Left forelimb (tissue), 1 donor: ENCODE measurements around the gene KRT2.

Source experiments
- DNase-seq: peaks from one replicate; pipeline ENCODE4 v3.0.0-alpha.2; 2018; ENCODE audit warnings: low spot score

KRT2 gene

GRCh38 chr12:52637299-52637698, 14.7 kb downstream of the KRT2 start:
- DNase-seq = no peak

- DNase-seq = no peak
These were observed 15.3 kb downstream of the KRT2 start for GRCh38 chr12:52636592-52637258.

- DNase-seq = no peak
These were observed 15.8 kb downstream of the KRT2 start for GRCh38 chr12:52636189-52636588.

GRCh38 chr12:52634266-52635056, 17.6 kb downstream of the KRT2 start:
- DNase-seq = no peak

GRCh38 chr12:52633383-52633782, 18.6 kb downstream of the KRT2 start:
- DNase-seq = no peak

GRCh38 chr12:52632656-52633055, 19.4 kb downstream of the KRT2 start:
- DNase-seq = no peak

GRCh38 chr12:52631676-52632459, 20.1 kb downstream of the KRT2 start:
- DNase-seq = no peak

GRCh38 chr12:52631264-52631663, 20.7 kb downstream of the KRT2 start:
- no peak for DNase-seq

- DNase-seq = no peak
These were observed 21.3 kb downstream of the KRT2 start for GRCh38 chr12:52630599-52631200.

- DNase-seq = no peak
These were observed 22.0 kb downstream of the KRT2 start for GRCh38 chr12:52630008-52630500.

GRCh38 chr12:52629281-52630007, 22.6 kb downstream of the KRT2 start:
- DNase-seq = no peak

- no peak for DNase-seq
These were observed 23.2 kb downstream of the KRT2 start for GRCh38 chr12:52628841-52629240.

GRCh38 chr12:52628111-52628507, 23.9 kb downstream of the KRT2 start:
- no peak for DNase-seq

GRCh38 chr12:52627395-52628110, 24.5 kb downstream of the KRT2 start:
- no peak for DNase-seq

- DNase-seq = no peak
These were observed 29.7 kb downstream of the KRT2 start for GRCh38 chr12:52622349-52622748.

- no peak for DNase-seq
These were observed 33.1 kb downstream of the KRT2 start for GRCh38 chr12:52618866-52619265.

- DNase-seq = no peak
These were observed 33.8 kb downstream of the KRT2 start, which contains the start of gene KRT73 for GRCh38 chr12:52618216-52618615. KRT73 (minus strand) TSS chr12:52618559; CDS start chr12:52618524, 35 bp downstream.

GRCh38 chr12:52617403-52617785, 34.6 kb downstream of the KRT2 start:
- no peak for DNase-seq

GRCh38 chr12:52616680-52617402, 35.2 kb downstream of the KRT2 start:
- DNase-seq = no peak

- DNase-seq = no peak
These were observed 36.1 kb downstream of the KRT2 start for GRCh38 chr12:52615912-52616311.
